GM12874 (cell line): ENCODE measurements around the gene FPGS.

Experiments used
- TF ChIP-seq, protein P1 (sequence below): IDR thresholded peaks from 2 replicates; pipeline ENCODE4 v1.5.1; 2011; ENCODE audit warnings: low read depth, mild to moderate bottlenecking, control low read depth, low read length, moderate library complexity; ENCODE audit not compliant: insufficient read depth

FPGS gene

DNA sequence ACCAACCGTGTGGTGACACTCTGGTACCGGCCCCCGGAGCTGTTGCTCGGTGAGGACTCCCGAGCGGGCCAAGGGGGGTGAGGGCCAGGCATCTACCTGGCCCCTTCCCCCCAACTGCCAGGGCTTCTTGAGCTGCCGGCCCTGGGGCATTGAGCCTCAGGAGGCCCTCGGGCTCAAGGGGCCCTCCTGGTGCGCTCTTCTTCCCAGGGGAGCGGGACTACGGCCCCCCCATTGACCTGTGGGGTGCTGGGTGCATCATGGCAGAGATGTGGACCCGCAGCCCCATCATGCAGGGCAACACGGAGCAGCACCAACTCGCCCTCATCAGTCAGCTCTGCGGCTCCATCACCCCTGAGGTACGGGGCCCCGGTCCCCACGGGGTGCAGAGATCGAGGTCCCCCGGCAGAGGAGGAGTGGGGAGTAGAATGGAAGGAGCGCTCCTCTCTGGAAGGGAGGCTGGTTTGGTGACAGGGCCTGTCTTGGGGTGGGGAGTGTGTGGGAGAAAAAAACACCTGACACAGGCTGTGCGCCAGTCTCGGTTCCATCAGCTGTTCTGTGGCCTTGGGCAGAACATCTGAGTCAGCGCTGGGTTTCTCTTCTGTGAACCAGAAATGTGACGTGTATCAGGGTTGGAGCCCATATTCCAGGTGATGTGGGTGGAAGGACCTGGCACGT is 14.2 kb upstream of the FPGS start:
- TF ChIP-seq, protein P1, sequence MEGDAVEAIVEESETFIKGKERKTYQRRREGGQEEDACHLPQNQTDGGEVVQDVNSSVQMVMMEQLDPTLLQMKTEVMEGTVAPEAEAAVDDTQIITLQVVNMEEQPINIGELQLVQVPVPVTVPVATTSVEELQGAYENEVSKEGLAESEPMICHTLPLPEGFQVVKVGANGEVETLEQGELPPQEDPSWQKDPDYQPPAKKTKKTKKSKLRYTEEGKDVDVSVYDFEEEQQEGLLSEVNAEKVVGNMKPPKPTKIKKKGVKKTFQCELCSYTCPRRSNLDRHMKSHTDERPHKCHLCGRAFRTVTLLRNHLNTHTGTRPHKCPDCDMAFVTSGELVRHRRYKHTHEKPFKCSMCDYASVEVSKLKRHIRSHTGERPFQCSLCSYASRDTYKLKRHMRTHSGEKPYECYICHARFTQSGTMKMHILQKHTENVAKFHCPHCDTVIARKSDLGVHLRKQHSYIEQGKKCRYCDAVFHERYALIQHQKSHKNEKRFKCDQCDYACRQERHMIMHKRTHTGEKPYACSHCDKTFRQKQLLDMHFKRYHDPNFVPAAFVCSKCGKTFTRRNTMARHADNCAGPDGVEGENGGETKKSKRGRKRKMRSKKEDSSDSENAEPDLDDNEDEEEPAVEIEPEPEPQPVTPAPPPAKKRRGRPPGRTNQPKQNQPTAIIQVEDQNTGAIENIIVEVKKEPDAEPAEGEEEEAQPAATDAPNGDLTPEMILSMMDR: no peak

DNA sequence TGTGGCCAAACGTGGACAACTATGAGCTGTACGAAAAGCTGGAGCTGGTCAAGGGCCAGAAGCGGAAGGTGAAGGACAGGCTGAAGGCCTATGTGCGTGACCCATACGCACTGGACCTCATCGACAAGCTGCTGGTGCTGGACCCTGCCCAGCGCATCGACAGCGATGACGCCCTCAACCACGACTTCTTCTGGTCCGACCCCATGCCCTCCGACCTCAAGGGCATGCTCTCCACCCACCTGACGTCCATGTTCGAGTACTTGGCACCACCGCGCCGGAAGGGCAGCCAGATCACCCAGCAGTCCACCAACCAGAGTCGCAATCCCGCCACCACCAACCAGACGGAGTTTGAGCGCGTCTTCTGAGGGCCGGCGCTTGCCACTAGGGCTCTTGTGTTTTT is 13.5 kb upstream of the FPGS start:
- TF ChIP-seq, protein P1: no peak

DNA sequence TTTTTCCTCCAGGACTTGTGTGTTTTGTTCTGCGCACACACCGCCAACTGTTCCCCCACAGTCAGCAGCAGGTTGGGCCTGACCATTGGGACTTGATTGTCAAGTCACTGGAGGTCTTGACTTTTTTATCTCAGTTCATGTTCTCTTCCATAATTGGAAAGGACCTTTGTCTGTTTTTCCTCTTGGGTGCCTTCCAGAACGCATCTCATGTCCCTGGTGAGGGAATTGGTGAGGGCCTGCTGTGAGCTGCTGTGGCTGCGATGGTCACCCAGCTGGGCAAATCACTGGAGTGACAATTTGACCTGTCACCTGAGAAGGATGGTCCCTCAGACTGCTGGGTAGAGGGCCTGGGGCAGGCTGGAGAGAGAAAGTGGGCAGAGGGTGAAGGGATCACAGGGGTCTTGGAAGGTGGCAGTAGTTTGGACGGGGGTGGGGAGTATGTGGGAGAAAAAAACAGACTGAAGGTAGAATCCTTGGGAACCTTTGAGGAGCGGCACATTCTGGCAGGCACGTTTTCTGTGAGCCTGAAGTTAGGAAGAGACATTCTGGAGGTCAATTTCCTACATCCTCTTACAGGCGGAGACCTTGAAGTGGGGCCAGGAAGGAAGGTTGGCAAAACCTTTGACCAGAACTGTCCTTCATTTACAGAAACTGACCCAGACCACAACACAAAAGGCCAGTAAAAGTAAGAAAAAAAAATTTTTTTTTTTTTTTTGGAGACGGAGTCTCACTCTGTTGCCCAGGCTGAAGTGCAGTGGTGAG is 12.4 kb upstream of the FPGS start:
- TF ChIP-seq, protein P1: no peak

DNA sequence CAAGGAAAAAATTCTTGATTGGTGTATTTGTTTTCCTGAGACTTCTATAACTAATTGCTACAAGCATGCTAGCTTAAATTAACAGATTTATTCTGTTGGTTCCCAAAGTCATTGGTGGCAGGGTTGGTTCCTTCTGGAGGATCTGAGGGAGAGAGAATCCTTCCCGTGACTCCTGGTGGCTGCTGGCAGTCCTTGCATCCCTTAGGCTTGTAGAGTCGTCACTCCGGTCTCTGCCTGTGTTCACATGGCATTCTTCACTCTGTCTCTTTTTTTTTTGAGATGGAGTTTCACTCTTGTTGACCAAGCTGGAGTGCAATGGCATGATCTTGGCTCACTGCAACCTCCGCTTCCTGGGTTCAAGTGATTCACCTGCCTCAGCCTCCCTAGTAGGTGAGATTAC is 11.6 kb upstream of the FPGS start:
- TF ChIP-seq, protein P1: no peak

DNA sequence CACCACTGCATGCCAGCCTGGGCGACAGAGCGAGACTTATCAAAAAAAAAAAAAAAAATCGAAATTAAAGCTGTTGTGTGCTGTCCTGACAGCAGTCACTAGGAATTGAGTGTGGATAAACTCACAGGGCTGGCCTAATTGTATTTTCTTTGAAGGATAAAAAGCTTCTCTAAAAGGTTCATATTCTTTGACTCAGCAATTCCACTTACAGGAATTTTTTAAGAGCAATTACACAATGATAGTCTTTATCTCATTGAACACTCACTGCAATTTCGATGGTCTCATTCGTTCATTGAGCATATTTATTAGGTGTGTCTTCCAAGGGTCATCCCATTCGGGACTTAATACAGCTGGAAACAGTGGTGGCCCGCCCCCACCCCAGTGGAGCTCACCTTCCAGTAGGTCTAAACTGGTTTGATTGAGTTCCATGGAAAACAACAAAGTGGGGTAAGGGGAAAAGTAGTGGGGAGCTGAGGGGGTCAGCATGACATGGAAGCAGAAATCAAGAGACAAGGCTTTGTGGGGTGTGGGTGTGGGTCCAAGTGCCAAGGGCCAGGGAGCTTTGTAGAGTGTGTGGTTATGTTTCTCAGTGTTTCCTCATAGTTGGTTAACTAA is 10.2 kb upstream of the FPGS start:
- TF ChIP-seq, protein P1: no peak

DNA sequence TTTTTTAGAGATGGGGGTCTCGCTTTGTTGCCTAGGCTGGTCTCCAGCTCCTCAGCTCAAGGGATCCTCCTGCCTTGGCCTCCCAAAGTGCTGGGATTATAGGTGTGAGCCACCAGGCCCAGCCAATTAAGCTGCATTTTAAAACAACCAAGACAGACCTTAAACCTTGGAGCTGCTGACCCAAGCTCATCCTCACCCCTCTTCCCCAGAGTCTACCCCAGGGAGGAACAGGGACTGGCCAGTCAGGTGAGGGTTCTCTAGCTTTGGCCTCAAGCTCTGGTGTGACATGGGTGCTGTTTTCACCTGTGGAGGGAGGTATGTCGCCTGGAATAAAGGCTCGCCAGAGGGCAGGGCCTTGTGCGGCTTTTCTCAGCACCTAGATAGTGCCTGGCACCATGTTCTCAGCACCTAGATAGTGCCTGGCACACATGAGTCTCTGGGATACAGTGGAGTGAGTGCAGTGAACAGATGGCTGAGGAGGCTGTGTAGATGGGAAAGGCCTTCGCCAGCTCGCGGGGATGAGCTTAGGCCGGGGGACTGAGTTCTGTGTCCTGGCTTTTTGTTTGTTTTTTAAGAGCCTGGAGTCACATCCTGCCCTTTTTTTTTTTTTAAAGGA is 9.5 kb upstream of the FPGS start:
- TF ChIP-seq, protein P1: no peak
